ENCODE measurements around the gene FAF1.
A peak's percentile ranks its signal among the peaks of the same experiment; 100 is the strongest.

FAF1 gene

DNA sequence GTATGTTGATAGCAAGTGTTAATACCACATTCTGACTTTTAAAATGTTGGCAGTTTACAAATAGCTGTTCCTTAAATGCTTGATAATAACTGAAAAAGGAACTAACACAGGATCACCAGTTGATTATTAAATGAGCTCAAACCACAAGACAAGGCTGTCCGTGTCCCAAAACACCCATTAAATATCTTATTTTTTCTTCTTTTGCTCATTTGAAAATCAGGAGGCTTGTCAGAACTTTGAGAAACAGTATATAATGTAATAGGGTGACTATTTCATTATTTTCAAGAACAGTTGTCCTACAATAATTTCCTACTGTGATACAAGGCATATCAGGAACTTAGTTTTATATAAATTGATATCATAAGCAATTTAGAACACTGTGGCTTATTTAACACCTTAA, 12.7 kb upstream of the FAF1 start:
- Histone ChIP-seq H3K9me3 (ENCODE audit: control insufficient read depth in 1 of 2, low read length in 2 of 2) (no peaks in the 10 kb centered on the region), H3K27me3 (ENCODE audit: control insufficient read depth in 1 of 2, insufficient read depth in 2 of 2, low read length in 2 of 2) (no peaks in the 10 kb centered on the region), H3K9ac (ENCODE audit: low read depth in 1 of 2, low read length in 2 of 2) (no peak overlapping the region), H3K36me3 (ENCODE audit: control insufficient read depth in 1 of 2, insufficient read depth in 2 of 2, low read length in 2 of 2) (no peaks in the 10 kb centered on the region), H3K27ac (ENCODE audit: low read depth, low read length) (no peak overlapping the region), H3K4me3 (ENCODE audit: low read depth in 1 of 2, low read length in 2 of 2) (no peak overlapping the region), H3K4me1 (ENCODE audit: control insufficient read depth in 1 of 2, insufficient read depth in 2 of 2, low read length in 2 of 2) (peaks cover 0 to 13% of the 10 kb centered on the region in 2 donors)

GRCh38 chr1:50971748-50972305, 11.8 kb upstream of the FAF1 start:
- peaks cover 0 to 18% of the 10 kb centered on the region in 2 donors for H3K4me1 ChIP-seq (ENCODE audit: control insufficient read depth in 1 of 2, insufficient read depth in 2 of 2, low read length in 2 of 2)
- no peaks in the 10 kb centered on the region for H3K9me3 ChIP-seq (ENCODE audit: control insufficient read depth in 1 of 2, low read length in 2 of 2)
- peak overlapping the region in 1 of 2 donors; percentile 6 for H3K9ac ChIP-seq (ENCODE audit: low read depth in 1 of 2, low read length in 2 of 2)

GRCh38 chr1:50970931-50971582, 11.0 kb upstream of the FAF1 start:
- H3K4me3 ChIP-seq (ENCODE audit: low read depth in 1 of 2, low read length in 2 of 2): peak overlapping the region; percentile 99
- H3K27ac ChIP-seq (ENCODE audit: low read depth, low read length): no peak overlapping the region
- peaks cover 0 to 12% of the 10 kb centered on the region in 2 donors for H3K4me1 ChIP-seq (ENCODE audit: control insufficient read depth in 1 of 2, insufficient read depth in 2 of 2, low read length in 2 of 2)

More at GRCh38 chr1:50971748-50972305, 11.8 kb upstream of the FAF1 start:
- no peaks in the 10 kb centered on the region for H3K27me3 ChIP-seq (ENCODE audit: control insufficient read depth in 1 of 2, insufficient read depth in 2 of 2, low read length in 2 of 2)
- H3K4me3 ChIP-seq (ENCODE audit: low read depth in 1 of 2, low read length in 2 of 2): peak overlapping the region; percentile 13 to 23
- no peak overlapping the region for H3K27ac ChIP-seq (ENCODE audit: low read depth, low read length)
- H3K36me3 ChIP-seq (ENCODE audit: control insufficient read depth in 1 of 2, insufficient read depth in 2 of 2, low read length in 2 of 2): no peaks in the 10 kb centered on the region

DNA sequence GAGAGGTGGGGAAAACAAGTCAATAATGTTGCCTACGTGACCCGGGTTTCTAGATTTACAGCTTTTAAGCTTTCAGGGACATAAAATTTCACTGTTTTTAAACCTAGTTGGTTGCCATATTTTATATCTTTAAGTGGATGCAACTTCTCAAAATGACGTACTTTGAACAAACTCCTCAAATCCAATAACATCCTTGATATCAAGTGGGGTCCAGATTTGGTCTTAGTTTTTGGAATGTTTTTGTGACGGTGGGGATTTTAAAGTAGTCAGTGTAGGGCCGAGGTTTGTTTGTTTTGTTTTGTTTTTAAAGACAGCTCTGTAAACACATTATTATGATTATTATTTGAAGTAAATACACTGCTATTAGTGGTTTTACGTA, 10.4 kb upstream of the FAF1 start:
- H3K4me3 ChIP-seq (ENCODE audit: low read depth in 1 of 2, low read length in 2 of 2): peak overlapping the region; percentile 99
- no peaks in the 10 kb centered on the region for H3K9me3 ChIP-seq (ENCODE audit: control insufficient read depth in 1 of 2, low read length in 2 of 2)
- H3K27ac ChIP-seq (ENCODE audit: low read depth, low read length): peak overlapping the region; percentile 83
- peak overlapping the region; percentile 86 to 98 for H3K9ac ChIP-seq (ENCODE audit: low read depth in 1 of 2, low read length in 2 of 2)
- H3K27me3 ChIP-seq (ENCODE audit: control insufficient read depth in 1 of 2, insufficient read depth in 2 of 2, low read length in 2 of 2): no peaks in the 10 kb centered on the region
- no peaks in the 10 kb centered on the region for H3K36me3 ChIP-seq (ENCODE audit: control insufficient read depth in 1 of 2, insufficient read depth in 2 of 2, low read length in 2 of 2)
- peaks cover 0 to 12% of the 10 kb centered on the region in 2 donors for H3K4me1 ChIP-seq (ENCODE audit: control insufficient read depth in 1 of 2, insufficient read depth in 2 of 2, low read length in 2 of 2)

More at GRCh38 chr1:50970931-50971582, 11.0 kb upstream of the FAF1 start:
- H3K36me3 ChIP-seq (ENCODE audit: control insufficient read depth in 1 of 2, insufficient read depth in 2 of 2, low read length in 2 of 2): no peaks in the 10 kb centered on the region
- H3K9ac ChIP-seq (ENCODE audit: low read depth in 1 of 2, low read length in 2 of 2): peak overlapping the region; percentile 86 to 98
- H3K9me3 ChIP-seq (ENCODE audit: control insufficient read depth in 1 of 2, low read length in 2 of 2): no peaks in the 10 kb centered on the region
- H3K27me3 ChIP-seq (ENCODE audit: control insufficient read depth in 1 of 2, insufficient read depth in 2 of 2, low read length in 2 of 2): no peaks in the 10 kb centered on the region

DNA sequence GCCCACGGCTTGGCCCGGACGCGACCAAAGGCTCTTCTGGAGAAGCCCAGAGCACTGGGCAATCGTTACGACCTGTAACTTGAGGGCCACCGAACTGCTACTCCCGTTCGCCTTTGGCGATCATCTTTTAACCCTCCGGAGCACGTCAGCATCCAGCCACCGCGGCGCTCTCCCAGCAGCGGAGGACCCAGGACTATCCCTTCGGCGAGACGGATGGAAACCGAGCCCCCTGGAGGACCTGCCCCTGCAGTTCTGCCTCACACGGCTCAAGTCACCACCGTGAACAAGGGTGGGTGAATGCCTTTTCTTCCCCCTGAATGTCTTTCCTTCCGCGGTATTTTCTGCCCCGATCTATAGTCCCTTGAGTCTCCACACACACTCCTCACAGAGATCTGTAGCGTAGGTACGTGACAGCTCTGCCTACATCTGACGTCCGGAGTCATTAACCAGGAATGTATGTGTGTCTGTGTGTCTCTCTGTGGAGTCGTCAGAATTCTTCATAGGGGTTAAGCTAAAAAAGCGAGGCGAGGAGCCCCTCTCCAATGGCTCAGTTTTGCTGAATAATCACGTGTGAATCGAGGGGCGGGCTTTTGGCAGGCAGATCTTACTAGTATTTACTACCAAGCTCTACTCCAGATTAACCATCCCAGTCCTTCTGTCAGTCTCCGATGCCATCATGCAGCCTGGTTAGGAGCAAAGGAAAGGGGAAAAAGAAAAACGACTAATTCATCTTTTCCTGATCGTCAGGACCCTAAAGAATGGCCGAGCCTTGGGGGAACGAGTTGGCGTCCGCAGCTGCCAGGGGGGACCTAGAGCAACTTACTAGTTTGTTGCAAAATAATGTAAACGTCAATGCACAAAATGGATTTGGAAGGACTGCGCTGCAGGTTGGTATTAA, 9.8 kb upstream of the FAF1 start, which contains the start of gene CDKN2C:
Gene CDKN2C (plus strand): TSS at position 635 of the 898 bp plus-strand sequence. CDS start 124 bp downstream, at position 759.
- peak within 1 kb of the TSS; percentile 83 for H3K27ac ChIP-seq (ENCODE audit: low read depth, low read length)
- peak within 1 kb of the TSS; percentile 86 to 98 for H3K9ac ChIP-seq (ENCODE audit: low read depth in 1 of 2, low read length in 2 of 2)
- H3K36me3 ChIP-seq (ENCODE audit: control insufficient read depth in 1 of 2, insufficient read depth in 2 of 2, low read length in 2 of 2): no peaks in the 10 kb centered on the region
- peaks cover 0 to 12% of the 10 kb centered on the region in 2 donors for H3K4me1 ChIP-seq (ENCODE audit: control insufficient read depth in 1 of 2, insufficient read depth in 2 of 2, low read length in 2 of 2)
- H3K27me3 ChIP-seq (ENCODE audit: control insufficient read depth in 1 of 2, insufficient read depth in 2 of 2, low read length in 2 of 2): no peaks in the 10 kb centered on the region
- H3K9me3 ChIP-seq (ENCODE audit: control insufficient read depth in 1 of 2, low read length in 2 of 2): no peaks in the 10 kb centered on the region
- H3K4me3 ChIP-seq (ENCODE audit: low read depth in 1 of 2, low read length in 2 of 2): peak within 1 kb of the TSS; percentile 99

- Histone ChIP-seq H3K4me1 (ENCODE audit: control insufficient read depth in 1 of 2, insufficient read depth in 2 of 2, low read length in 2 of 2) (peaks cover 0 to 12% of the 10 kb centered on the region in 2 donors), H3K36me3 (ENCODE audit: control insufficient read depth in 1 of 2, insufficient read depth in 2 of 2, low read length in 2 of 2) (no peaks in the 10 kb centered on the region), H3K4me3 (ENCODE audit: low read depth in 1 of 2, low read length in 2 of 2) (peak overlapping the region; percentile 99), H3K9ac (ENCODE audit: low read depth in 1 of 2, low read length in 2 of 2) (peak overlapping the region; percentile 86 to 98), H3K27ac (ENCODE audit: low read depth, low read length) (peak overlapping the region; percentile 83), H3K9me3 (ENCODE audit: control insufficient read depth in 1 of 2, low read length in 2 of 2) (no peaks in the 10 kb centered on the region), H3K27me3 (ENCODE audit: control insufficient read depth in 1 of 2, insufficient read depth in 2 of 2, low read length in 2 of 2) (no peaks in the 10 kb centered on the region)
Measured at GRCh38 chr1:50968821-50969610, 8.9 kb upstream of the FAF1 start.

DNA sequence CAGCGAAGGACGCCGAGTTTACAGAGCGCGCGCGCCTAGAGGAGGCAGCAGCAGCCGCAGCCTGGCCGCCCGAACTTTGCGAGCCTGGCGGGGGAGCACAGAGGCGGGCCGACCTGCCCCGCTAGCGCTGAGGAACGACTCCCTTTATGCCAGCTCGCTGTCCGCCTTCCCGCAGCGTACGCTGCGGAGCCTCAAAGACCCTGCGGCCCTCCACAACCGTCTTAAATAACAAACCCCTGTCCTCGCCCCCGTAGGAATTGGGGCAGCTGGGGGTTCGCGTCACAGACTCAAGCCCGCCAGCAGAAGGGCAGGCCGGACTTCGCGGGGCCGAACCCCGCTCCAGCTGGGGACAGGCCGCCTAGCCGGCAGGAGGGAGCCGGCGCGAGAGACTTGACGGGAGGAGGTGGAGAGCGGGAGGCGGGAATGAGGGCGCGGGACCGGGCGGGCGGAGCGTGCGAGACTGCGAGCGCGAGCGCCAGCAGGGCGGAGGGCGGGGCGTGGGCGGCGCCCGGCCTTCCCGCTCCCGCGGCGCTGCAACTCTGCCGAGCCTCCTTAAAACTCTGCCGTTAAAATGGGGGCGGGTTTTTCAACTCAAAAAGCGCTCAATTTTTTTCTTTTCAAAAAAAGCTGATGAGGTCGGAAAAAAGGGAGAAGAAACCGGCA, 8.2 kb upstream of the FAF1 start:
- Histone ChIP-seq H3K27me3 (ENCODE audit: control insufficient read depth in 1 of 2, insufficient read depth in 2 of 2, low read length in 2 of 2) (no peaks in the 10 kb centered on the region), H3K4me3 (ENCODE audit: low read depth in 1 of 2, low read length in 2 of 2) (peak overlapping the region; percentile 99), H3K4me1 (ENCODE audit: control insufficient read depth in 1 of 2, insufficient read depth in 2 of 2, low read length in 2 of 2) (peaks cover 0 to 12% of the 10 kb centered on the region in 2 donors), H3K9me3 (ENCODE audit: control insufficient read depth in 1 of 2, low read length in 2 of 2) (no peaks in the 10 kb centered on the region), H3K36me3 (ENCODE audit: control insufficient read depth in 1 of 2, insufficient read depth in 2 of 2, low read length in 2 of 2) (no peaks in the 10 kb centered on the region), H3K27ac (ENCODE audit: low read depth, low read length) (peak overlapping the region; percentile 99), H3K9ac (ENCODE audit: low read depth in 1 of 2, low read length in 2 of 2) (peak overlapping the region; percentile 86 to 98)

DNA sequence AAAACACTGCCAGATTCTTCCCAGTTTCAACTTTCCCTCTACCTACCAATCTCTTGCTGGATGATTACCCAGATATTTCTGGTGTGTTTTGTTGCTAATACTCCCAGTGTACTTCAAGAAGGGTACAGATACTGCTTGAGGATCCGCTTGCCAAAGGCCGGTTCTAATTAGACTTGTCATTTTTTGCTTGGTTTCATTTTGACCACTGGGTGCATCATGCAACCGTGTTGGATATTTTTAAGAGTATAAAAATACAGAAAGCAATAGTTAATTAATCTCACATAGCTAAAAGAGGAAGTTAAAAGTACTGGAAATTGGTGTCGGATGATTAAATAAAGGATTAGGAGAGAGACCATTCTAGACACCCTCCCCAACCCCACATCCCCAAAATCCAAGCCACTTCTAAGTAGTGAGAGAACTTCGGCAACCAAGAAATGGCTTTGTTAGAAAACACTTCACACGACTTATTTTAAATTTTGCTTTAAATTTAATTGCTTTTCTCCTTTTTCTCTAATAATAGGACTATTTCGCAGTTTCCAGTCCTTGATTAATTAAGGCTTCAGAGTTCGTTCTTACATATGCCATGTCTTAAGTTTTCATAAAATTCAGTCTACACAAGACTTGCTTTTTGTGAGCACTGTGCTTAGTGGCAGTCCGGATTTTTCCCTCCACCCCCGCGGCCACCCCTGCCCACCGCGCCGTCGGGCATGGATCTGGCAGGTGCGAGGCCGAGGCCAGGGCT, 7.5 kb upstream of the FAF1 start:
- peak overlapping the region; percentile 99 for H3K27ac ChIP-seq (ENCODE audit: low read depth, low read length)
- peak overlapping the region; percentile 99 for H3K4me3 ChIP-seq (ENCODE audit: low read depth in 1 of 2, low read length in 2 of 2)
- H3K4me1 ChIP-seq (ENCODE audit: control insufficient read depth in 1 of 2, insufficient read depth in 2 of 2, low read length in 2 of 2): peaks cover 0 to 12% of the 10 kb centered on the region in 2 donors
- no peaks in the 10 kb centered on the region for H3K36me3 ChIP-seq (ENCODE audit: control insufficient read depth in 1 of 2, insufficient read depth in 2 of 2, low read length in 2 of 2)
- no peaks in the 10 kb centered on the region for H3K9me3 ChIP-seq (ENCODE audit: control insufficient read depth in 1 of 2, low read length in 2 of 2)
- no peaks in the 10 kb centered on the region for H3K27me3 ChIP-seq (ENCODE audit: control insufficient read depth in 1 of 2, insufficient read depth in 2 of 2, low read length in 2 of 2)
- H3K9ac ChIP-seq (ENCODE audit: low read depth in 1 of 2, low read length in 2 of 2): peak overlapping the region; percentile 70 to 86

DNA sequence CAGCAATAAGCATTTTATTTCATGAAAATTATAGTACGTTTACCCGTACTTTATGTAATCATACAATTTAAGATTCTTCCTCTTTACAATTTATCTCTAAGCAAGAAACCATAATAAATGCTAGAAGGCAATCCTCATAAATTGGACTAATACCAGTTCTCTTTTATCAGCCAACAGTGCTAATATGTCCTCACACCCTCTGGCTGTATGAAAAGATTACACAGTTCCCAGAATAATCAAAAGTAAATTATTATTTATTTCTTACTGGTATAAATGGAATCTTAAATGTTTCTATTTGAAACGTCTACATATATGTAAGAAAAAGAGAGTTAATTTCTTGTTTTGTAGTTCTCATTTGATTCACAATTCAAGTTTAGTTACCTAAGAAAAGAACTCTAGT, 6.9 kb upstream of the FAF1 start:
- Histone ChIP-seq H3K4me1 (ENCODE audit: control insufficient read depth in 1 of 2, insufficient read depth in 2 of 2, low read length in 2 of 2) (peaks cover 0 to 12% of the 10 kb centered on the region in 2 donors), H3K9ac (ENCODE audit: low read depth in 1 of 2, low read length in 2 of 2) (peak overlapping the region in 1 of 2 donors; percentile 86), H3K27ac (ENCODE audit: low read depth, low read length) (no peak overlapping the region), H3K9me3 (ENCODE audit: control insufficient read depth in 1 of 2, low read length in 2 of 2) (no peaks in the 10 kb centered on the region), H3K36me3 (ENCODE audit: control insufficient read depth in 1 of 2, insufficient read depth in 2 of 2, low read length in 2 of 2) (no peaks in the 10 kb centered on the region), H3K27me3 (ENCODE audit: control insufficient read depth in 1 of 2, insufficient read depth in 2 of 2, low read length in 2 of 2) (no peaks in the 10 kb centered on the region), H3K4me3 (ENCODE audit: low read depth in 1 of 2, low read length in 2 of 2) (peak overlapping the region in 1 of 2 donors; percentile 99)

Measured in duodenal mucosa (tissue), 2 donors.